Gastrocnemius medialis (tissue), 4 donors: Measurements from ENCODE around the gene PKHD1. TPM values are rescaled to one million over a fixed set of nuclear protein-coding genes. Genes with fewer than 3 reads are reported as not detected.
A peak's percentile ranks its signal among the peaks of the same experiment; 100 is the strongest.

Experiments
- ATAC-seq, 2 donors: fragments of 150-250 bp; one replicate each; pipeline ENCODE4 v1.9.1; 2016
- DNase-seq, 2 donors: peaks; one replicate each; pipeline ENCODE4 v3.0.0-alpha.2; 2019
- H3K27ac ChIP-seq, 4 donors: fragments of 200-600 bp; sonication (generic); 1 replicate in 1 of 4; 2 replicates in 3 of 4; pipeline ENCODE4 v1.5.1; 2016 to 2018; ENCODE audit warnings: mild to moderate bottlenecking in 2 of 4, moderate library complexity in 1 of 4
- H3K27me3 ChIP-seq, 3 donors: fragments of 200-600 bp; sonication (generic) in 2 of 3; 1 replicate in 1 of 3; 2 replicates in 2 of 3; pipeline versions ENCODE4 v1.5.1 to v1.6.0; 2016 to 2019; ENCODE audit warnings: mild to moderate bottlenecking in 1 of 3, moderate library complexity in 1 of 3
- H3K36me3 ChIP-seq, 2 donors: fragments of 200-600 bp; sonication (generic) in 1 of 2; one replicate each; pipeline ENCODE4 v1.5.1; 2017 to 2018
- H3K4me1 ChIP-seq, 2 donors: fragments of 200-600 bp; sonication (generic) in 1 of 2; one replicate each; pipeline ENCODE4 v1.5.1; 2016 to 2017; ENCODE audit warnings: mild to moderate bottlenecking in 2 of 2
- H3K4me3 ChIP-seq, 4 donors: fragments of 200-600 bp; sonication (generic) in 3 of 4; 1 replicate in 1 of 4; 2 replicates in 3 of 4; pipeline ENCODE4 v1.5.1; 2016 to 2019; ENCODE audit warnings: mild to moderate bottlenecking in 2 of 4
- H3K9me3 ChIP-seq, 3 donors: fragments of 200-600 bp; sonication (generic) in 2 of 3; 1 replicate in 1 of 3; 2 replicates in 2 of 3; pipeline ENCODE4 v1.5.1; 2016 to 2019
- POLR2A ChIP-seq, 2 donors: fragments of 450-650 bp; IDR thresholded peaks; one replicate each; pipeline ENCODE4 v1.6.1; 2017; ENCODE audit warnings: antibody characterized with exemption in 2 of 2, mild to moderate bottlenecking in 2 of 2, moderate library complexity in 2 of 2
- in situ Hi-C, 4 donors: fragments of 200-750 bp; cut with MboI; loops; one replicate each; pipeline versions ENCODE4 v1.15.0 to v1.8.0; 2017; ENCODE audit warnings: low sequenced_read_pairs in 4 of 4
- intact Hi-C: fragments of 100-400 bp; cut with DNase I; formaldehyde crosslinking; loops from one replicate; pipeline ENCODE4 v1.15.1; 2023; ENCODE audit warnings: low total_unique reads
- total RNA-seq, 4 donors: library from RNA; depleted of rRNA; stranded (reverse); fragments of >200 nt; gene quantifications; one replicate each; pipeline versions ENCODE4 v1.1.0 to v1.2.3, GENCODE V29; 2016
- TF ChIP-seq, protein P1 (sequence below), 5 experiments: fragments of 450-650 bp in 3 of 5; fragments of 200-600 bp in 2 of 5; sonication (generic) in 2 of 5; IDR thresholded peaks in 4 of 5; conservative IDR thresholded peaks in 1 of 5; 1 replicate in 4 of 5; 2 replicates in 1 of 5; pipeline ENCODE4 v1.5.1; 2016 to 2019; ENCODE audit warnings: antibody characterized with exemption in 5 of 5, mild to moderate bottlenecking in 3 of 5, moderate library complexity in 3 of 5

Gene PKHD1, protein sequence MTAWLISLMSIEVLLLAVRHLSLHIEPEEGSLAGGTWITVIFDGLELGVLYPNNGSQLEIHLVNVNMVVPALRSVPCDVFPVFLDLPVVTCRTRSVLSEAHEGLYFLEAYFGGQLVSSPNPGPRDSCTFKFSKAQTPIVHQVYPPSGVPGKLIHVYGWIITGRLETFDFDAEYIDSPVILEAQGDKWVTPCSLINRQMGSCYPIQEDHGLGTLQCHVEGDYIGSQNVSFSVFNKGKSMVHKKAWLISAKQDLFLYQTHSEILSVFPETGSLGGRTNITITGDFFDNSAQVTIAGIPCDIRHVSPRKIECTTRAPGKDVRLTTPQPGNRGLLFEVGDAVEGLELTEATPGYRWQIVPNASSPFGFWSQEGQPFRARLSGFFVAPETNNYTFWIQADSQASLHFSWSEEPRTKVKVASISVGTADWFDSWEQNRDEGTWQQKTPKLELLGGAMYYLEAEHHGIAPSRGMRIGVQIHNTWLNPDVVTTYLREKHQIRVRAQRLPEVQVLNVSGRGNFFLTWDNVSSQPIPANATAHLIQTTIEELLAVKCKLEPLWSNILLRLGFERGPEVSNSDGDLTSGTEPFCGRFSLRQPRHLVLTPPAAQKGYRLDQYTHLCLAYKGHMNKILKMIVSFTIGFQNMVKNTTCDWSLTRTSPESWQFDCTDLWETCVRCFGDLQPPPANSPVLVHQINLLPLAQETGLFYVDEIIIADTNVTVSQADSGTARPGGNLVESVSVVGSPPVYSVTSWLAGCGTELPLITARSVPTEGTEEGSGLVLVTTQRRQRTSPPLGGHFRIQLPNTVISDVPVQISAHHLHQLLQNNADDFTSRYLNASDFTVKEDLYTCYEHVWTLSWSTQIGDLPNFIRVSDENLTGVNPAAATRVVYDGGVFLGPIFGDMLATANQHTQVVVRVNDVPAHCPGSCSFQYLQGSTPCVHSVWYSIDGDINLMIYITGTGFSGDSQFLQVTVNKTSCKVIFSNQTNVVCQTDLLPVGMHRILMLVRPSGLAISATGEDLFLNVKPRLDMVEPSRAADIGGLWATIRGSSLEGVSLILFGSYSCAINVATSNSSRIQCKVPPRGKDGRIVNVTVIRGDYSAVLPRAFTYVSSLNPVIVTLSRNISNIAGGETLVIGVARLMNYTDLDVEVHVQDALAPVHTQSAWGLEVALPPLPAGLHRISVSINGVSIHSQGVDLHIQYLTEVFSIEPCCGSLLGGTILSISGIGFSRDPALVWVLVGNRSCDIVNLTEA (N-terminal part only)
- total RNA-seq: under 1 TPM in 3 of 4 donors, not detected in 1; 0.02 to 0.05 (median 0.02) TPM

DNA sequence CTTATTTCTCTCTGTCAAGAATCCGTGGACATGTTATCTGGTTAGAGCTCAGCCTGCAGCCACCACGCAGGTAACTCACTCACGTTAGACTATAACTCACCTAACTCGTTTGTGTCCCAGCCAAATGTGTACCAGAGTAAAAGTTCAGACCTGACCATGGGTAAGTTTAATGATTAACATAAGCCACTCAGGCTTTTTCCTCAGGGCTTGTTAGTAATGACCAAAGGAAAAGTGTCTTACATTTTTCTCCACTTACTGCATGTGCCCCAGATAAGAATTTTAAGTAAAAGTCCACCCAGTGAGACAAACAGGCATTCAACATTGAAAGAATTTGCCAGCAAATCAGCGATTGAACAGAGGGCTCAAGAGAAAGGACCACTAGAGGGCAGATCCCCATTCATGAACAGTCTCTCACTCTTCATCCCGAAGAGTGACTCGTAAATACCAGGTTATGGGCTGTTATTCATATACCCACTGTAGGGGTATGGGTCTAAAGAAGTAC lies at the start of gene PKHD1:
TSS of gene PKHD1 (minus strand) at position 116 of the 502 bp plus-strand sequence. CDS start 2,680 bp downstream, outside the sequence.
- no peak within 1 kb of the TSS for H3K4me3 ChIP-seq
- in situ Hi-C loops (loop anchor here (10.0 kb wide), 3 partner anchors 147 to 177 kb away; partner anchors contain the start of gene IL17F (in 1 of the 4)), intact Hi-C loops (loop anchor here (1.0 to 2.0 kb wide), 2 partner anchors 147 to 175 kb away; no protein-coding TSS in a partner anchor)
- ATAC-seq (peak in 1 of 2 donors; percentile 74), DNase-seq (no peak)
- no peaks in the 10 kb centered on the region for H3K27me3 ChIP-seq
- TF ChIP-seq, protein P1, sequence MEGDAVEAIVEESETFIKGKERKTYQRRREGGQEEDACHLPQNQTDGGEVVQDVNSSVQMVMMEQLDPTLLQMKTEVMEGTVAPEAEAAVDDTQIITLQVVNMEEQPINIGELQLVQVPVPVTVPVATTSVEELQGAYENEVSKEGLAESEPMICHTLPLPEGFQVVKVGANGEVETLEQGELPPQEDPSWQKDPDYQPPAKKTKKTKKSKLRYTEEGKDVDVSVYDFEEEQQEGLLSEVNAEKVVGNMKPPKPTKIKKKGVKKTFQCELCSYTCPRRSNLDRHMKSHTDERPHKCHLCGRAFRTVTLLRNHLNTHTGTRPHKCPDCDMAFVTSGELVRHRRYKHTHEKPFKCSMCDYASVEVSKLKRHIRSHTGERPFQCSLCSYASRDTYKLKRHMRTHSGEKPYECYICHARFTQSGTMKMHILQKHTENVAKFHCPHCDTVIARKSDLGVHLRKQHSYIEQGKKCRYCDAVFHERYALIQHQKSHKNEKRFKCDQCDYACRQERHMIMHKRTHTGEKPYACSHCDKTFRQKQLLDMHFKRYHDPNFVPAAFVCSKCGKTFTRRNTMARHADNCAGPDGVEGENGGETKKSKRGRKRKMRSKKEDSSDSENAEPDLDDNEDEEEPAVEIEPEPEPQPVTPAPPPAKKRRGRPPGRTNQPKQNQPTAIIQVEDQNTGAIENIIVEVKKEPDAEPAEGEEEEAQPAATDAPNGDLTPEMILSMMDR (IDR thresholded peaks at IDR 0.05 in 4 of 5, conservative IDR thresholded peaks at IDR 0.05 in 1 of 5): peak in 4 of 5 experiments; percentile 34 to 49 (median 42)
- no peak for TF ChIP-seq POLR2A (IDR thresholded peaks at IDR 0.05)
- no peaks in the 10 kb centered on the region for H3K36me3 ChIP-seq
- H3K4me1 ChIP-seq: no peaks in the 10 kb centered on the region
- no peak within 1 kb of the TSS for H3K27ac ChIP-seq
- no peaks in the 10 kb centered on the region for H3K9me3 ChIP-seq

DNA sequence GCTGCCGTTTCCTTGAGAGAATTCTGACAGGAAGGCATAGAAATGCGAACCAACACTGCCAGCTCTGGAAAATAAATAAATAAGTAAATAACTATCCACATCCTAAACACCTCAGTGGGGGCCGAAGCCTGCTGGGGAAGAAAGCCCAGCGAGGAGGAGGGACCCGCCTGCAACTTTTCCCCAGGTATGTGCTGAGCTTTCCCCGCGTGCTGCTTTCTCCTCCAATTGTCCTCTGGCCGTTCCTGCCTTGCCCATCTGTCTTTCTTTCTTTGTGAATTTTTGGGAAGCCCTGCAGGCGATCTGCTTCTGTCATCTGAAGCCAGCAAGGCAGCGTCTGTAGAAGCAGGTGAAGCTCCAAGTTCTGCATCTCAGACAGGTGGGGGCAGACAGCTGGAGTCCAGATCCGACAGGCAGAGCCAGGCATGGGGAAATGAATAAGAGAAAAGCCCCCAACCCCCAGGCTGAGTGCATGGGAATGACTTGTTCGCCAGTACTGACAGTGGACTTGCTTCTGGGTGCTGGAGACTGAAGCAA lies 49.6 kb upstream of the PKHD1 start:
- Histone ChIP-seq H3K9me3 (no peaks in the 10 kb centered on the region), H3K27ac (peak overlapping the region; percentile 74 to 83 (median 78)), H3K27me3 (no peaks in the 10 kb centered on the region), H3K4me1 (peaks cover 41 to 52% of the 10 kb centered on the region in 2 donors), H3K4me3 (peak overlapping the region; percentile 45 to 60 (median 56)), H3K36me3 (no peaks in the 10 kb centered on the region)
- in situ Hi-C loops (no loop called here), intact Hi-C loops (loop anchor here (2.0 to 10.0 kb wide), 2 partner anchors 28 to 368 kb away; no protein-coding TSS in a partner anchor)
- no peak for TF ChIP-seq POLR2A (IDR thresholded peaks at IDR 0.05)
- TF ChIP-seq, protein P1 (IDR thresholded peaks at IDR 0.05 in 4 of 5, conservative IDR thresholded peaks at IDR 0.05 in 1 of 5): no peak
- DNase-seq (peak in 1 of 2 donors; percentile 18), ATAC-seq (peak in 1 of 2 donors; percentile 11)

- ATAC-seq (peak; percentile 53 to 72), DNase-seq (peak; percentile 32 to 65)
- H3K9me3 ChIP-seq: no peaks in the 10 kb centered on the region
- no peaks in the 10 kb centered on the region for H3K27me3 ChIP-seq
- H3K4me1 ChIP-seq: peaks cover 32 to 44% of the 10 kb centered on the region in 2 donors
- no peaks in the 10 kb centered on the region for H3K36me3 ChIP-seq
- in situ Hi-C loops (no loop called here), intact Hi-C loops (loop anchor here (2.0 to 10.0 kb wide), 2 partner anchors 27 to 369 kb away; no protein-coding TSS in a partner anchor)
- H3K27ac ChIP-seq: peak overlapping the region; percentile 74 to 83 (median 78)
- TF ChIP-seq POLR2A (IDR thresholded peaks at IDR 0.05): peak in 1 of 2 donors; percentile 81
- TF ChIP-seq, protein P1 (IDR thresholded peaks at IDR 0.05 in 4 of 5, conservative IDR thresholded peaks at IDR 0.05 in 1 of 5): no peak
- H3K4me3 ChIP-seq: peak overlapping the region; percentile 45 to 60 (median 56)
Observed at GRCh38 chr6:52136055-52136454, 48.6 kb upstream of the PKHD1 start.
